ENCODE results near the gene RNGTT.

RNGTT gene

GRCh38 chr6:88585276-88585692 is 378.1 kb downstream of the RNGTT start:
- peak in 1 of 14 donors; percentile 61 for DNase-seq

GRCh38 chr6:88584581-88585275 is 378.7 kb downstream of the RNGTT start:
- DNase-seq, result peak in 2 of 14 donors; percentile 18 to 78

- no peak for DNase-seq
Observed at GRCh38 chr6:88577461-88577860, 386.0 kb downstream of the RNGTT start.

GRCh38 chr6:88575536-88575935 is 387.9 kb downstream of the RNGTT start:
- DNase-seq, result no peak

- DNase-seq, result no peak
Observed at GRCh38 chr6:88574651-88575050, 388.8 kb downstream of the RNGTT start.

- DNase-seq, result no peak
Observed at GRCh38 chr6:88574031-88574430, 389.4 kb downstream of the RNGTT start.

- no peak for DNase-seq
Observed at GRCh38 chr6:88573561-88573960, 389.9 kb downstream of the RNGTT start.

GRCh38 chr6:88572449-88573139 is 390.8 kb downstream of the RNGTT start:
- DNase-seq, result no peak

GRCh38 chr6:88569959-88570358 is 393.5 kb downstream of the RNGTT start:
- DNase-seq, result no peak

- no peak for DNase-seq
Observed at GRCh38 chr6:88567696-88568095, 395.7 kb downstream of the RNGTT start.

GRCh38 chr6:88566746-88567534 is 396.5 kb downstream of the RNGTT start:
- no peak for DNase-seq

- DNase-seq, result no peak
Observed at GRCh38 chr6:88565836-88566235, 397.6 kb downstream of the RNGTT start.

GRCh38 chr6:88565409-88565811 is 398.0 kb downstream of the RNGTT start:
- no peak for DNase-seq

- no peak for DNase-seq
Observed at GRCh38 chr6:88563277-88563625, 400.2 kb downstream of the RNGTT start.

- no peak for DNase-seq
Observed at GRCh38 chr6:88562353-88563276, 400.8 kb downstream of the RNGTT start.

GRCh38 chr6:88561954-88562315 is 401.5 kb downstream of the RNGTT start:
- peak in 3 of 14 donors; percentile 11 to 56 (median 30) for DNase-seq

- peak in 1 of 14 donors; percentile 56 for DNase-seq
Observed at GRCh38 chr6:88561034-88561953, 402.1 kb downstream of the RNGTT start.

Data from C1 segment of cervical spinal cord (tissue), 14 donors.